ENCODE data around the gene SALL3.

The SALL3 gene

DNA sequence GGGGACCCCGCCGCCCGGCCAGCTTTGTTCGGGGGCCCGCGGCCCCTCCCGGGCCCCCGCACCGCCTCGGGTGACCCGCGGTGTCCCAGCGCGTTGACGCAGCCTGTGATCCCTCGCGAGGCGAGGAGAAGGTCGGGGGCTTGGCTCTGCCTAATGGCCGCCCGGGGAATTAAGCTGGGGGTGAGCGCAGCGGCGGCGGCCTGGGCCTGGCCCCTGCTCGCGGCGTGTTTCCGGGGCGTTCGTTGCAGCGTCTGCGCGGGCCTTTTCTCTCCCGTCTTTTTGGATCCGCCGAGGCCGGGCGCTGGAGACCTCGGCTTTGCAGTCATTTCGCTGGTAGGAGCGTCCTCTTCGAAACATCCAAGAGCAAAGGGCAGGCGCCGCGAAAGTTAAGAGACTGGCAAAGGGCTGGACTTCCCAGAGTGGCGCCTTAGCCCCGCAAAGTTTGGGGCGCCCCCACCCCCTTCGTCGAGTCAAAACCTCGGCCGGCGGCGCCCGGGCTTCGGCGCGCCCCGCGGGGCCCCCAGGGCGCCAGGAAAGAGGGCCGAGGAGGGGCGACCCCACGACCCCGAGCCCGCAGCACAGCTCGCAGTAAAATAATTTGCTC, 1.3 kb downstream of the SALL3 start:
- Histone ChIP-seq H3K23ac (ENCODE audit: low read length) (no peak overlapping the region), H3K36me3 (ENCODE audit: control insufficient read depth in 1 of 2, insufficient read depth in 2 of 2, low read length in 2 of 2) (no peaks in the 10 kb centered on the region), H3K4me3 (ENCODE audit: low read depth, low read length) (peak overlapping the region; percentile 69), H2AK5ac (ENCODE audit: low read length) (no peak overlapping the region), H4K12ac (ENCODE audit: low read depth, low read length) (no peak overlapping the region), H3K9ac (ENCODE audit: low read length) (peak overlapping the region; percentile 67), H2BK12ac (ENCODE audit: low read length) (no peak overlapping the region), H2BK5ac (ENCODE audit: low read depth, low read length, poor library complexity) (no peak overlapping the region), H3K27me3 (ENCODE audit: insufficient read depth, low read length) (peaks cover 44% of the 10 kb centered on the region), H3K4me1 (ENCODE audit: control insufficient read depth in 1 of 2, insufficient read depth in 2 of 2, low read length in 2 of 2) (peaks cover 0 to 27% of the 10 kb centered on the region in 2 experiments), H3K79me1 (ENCODE audit: low read length) (peaks cover 6% of the 10 kb centered on the region), H3K27ac (ENCODE audit: low read depth, low read length) (no peak overlapping the region), H3K4me2 (ENCODE audit: low read length) (peak overlapping the region; percentile 70), H2BK120ac (ENCODE audit: insufficient read depth, low read length, poor library complexity) (no peak overlapping the region), H3K14ac (ENCODE audit: low read length) (no peak overlapping the region), H3K4ac (ENCODE audit: low read depth, low read length) (no peak overlapping the region), H4K91ac (ENCODE audit: low read depth, low read length) (no peak overlapping the region), H4K8ac (ENCODE audit: low read depth, low read length) (peak overlapping the region; percentile 22), H3K79me2 (ENCODE audit: control insufficient read depth, insufficient read depth, low read length, poor library complexity) (no peaks in the 10 kb centered on the region), H3K18ac (ENCODE audit: low read length) (no peak overlapping the region), H2AFZ (ENCODE audit: insufficient read depth, low read length, poor library complexity) (no peak overlapping the region), H3K9me3 (ENCODE audit: insufficient read depth, low read depth, low read length) (no peaks in the 10 kb centered on the region)
- DNase-seq: no peak
- no CpG with 5 or more reads among the region's 68 CpGs for WGBS (ENCODE audit: extremely low coverage, insufficient coverage, insufficient read length)

DNA sequence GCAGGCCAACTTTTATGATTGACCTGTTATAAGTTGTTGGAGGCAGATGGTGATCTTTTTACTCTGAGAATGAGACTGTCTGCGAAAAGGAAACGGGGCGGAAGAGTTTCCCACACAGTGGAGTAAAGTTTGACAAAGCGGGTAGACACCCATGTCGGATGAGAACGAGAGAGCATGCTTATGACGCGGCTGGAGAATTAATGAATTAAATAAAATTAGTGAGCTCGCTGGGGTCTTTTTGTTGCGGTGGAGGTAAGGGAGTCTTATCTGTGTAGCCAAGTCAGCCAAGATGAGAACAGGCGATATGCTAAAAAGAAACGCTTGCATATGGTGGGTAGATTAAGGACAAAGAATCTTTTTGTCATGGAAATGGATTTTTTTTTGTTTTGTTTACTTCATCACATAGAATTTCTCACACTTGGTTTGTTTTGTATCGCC, 1.8 kb downstream of the SALL3 start:
- Histone ChIP-seq H3K9ac (ENCODE audit: low read length) (peak overlapping the region; percentile 67), H3K79me2 (ENCODE audit: control insufficient read depth, insufficient read depth, low read length, poor library complexity) (no peaks in the 10 kb centered on the region), H2BK5ac (ENCODE audit: low read depth, low read length, poor library complexity) (no peak overlapping the region), H3K4me2 (ENCODE audit: low read length) (peak overlapping the region; percentile 70), H2BK120ac (ENCODE audit: insufficient read depth, low read length, poor library complexity) (no peak overlapping the region), H3K4me1 (ENCODE audit: control insufficient read depth in 1 of 2, insufficient read depth in 2 of 2, low read length in 2 of 2) (peaks cover 0 to 29% of the 10 kb centered on the region in 2 experiments), H4K12ac (ENCODE audit: low read depth, low read length) (no peak overlapping the region), H4K91ac (ENCODE audit: low read depth, low read length) (no peak overlapping the region), H3K18ac (ENCODE audit: low read length) (no peak overlapping the region), H3K4ac (ENCODE audit: low read depth, low read length) (no peak overlapping the region), H2BK12ac (ENCODE audit: low read length) (no peak overlapping the region), H4K8ac (ENCODE audit: low read depth, low read length) (no peak overlapping the region), H2AK5ac (ENCODE audit: low read length) (no peak overlapping the region), H3K14ac (ENCODE audit: low read length) (no peak overlapping the region), H3K27ac (ENCODE audit: low read depth, low read length) (no peak overlapping the region), H2AFZ (ENCODE audit: insufficient read depth, low read length, poor library complexity) (no peak overlapping the region), H3K79me1 (ENCODE audit: low read length) (peaks cover 6% of the 10 kb centered on the region), H3K27me3 (ENCODE audit: insufficient read depth, low read length) (peaks cover 42% of the 10 kb centered on the region), H3K9me3 (ENCODE audit: insufficient read depth, low read depth, low read length) (no peaks in the 10 kb centered on the region), H3K4me3 (ENCODE audit: low read depth, low read length) (peak overlapping the region; percentile 69), H3K23ac (ENCODE audit: low read length) (no peak overlapping the region), H3K36me3 (ENCODE audit: control insufficient read depth in 1 of 2, insufficient read depth in 2 of 2, low read length in 2 of 2) (no peaks in the 10 kb centered on the region)
- no peak for DNase-seq
- no CpG with 5 or more reads among the region's 13 CpGs for WGBS (ENCODE audit: extremely low coverage, insufficient coverage, insufficient read length)

DNA sequence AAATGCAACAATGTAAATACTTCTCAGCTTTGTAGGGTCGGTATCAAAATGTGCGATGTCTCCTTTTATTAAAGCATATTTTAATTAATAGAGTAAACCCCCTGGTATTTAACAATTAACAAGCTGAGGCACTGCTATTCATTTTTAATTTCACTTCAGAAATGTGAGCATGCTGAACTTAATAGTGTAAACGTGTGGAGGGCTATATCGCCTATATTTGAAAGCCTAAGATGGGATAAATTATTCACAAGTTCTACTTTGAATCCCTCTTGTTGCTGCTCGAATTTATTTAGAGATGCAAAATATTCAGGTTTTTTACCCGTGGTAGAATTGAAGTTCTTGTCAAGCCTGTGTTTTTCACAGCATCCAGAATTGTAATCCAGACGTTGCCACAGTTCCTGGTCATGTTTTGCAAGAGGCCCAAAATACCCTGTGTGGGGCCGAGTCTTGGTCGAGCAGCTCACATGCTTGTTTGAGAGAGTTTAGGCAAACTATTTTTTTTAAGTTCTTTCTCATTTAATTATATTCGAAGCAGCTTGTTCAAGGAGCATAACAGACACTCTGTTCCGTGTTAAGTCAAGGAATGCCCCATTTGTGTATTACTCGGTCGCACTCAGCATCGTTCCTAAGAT, 2.5 kb downstream of the SALL3 start:
- no peak overlapping the region for H4K91ac ChIP-seq (ENCODE audit: low read depth, low read length)
- H3K4me3 ChIP-seq (ENCODE audit: low read depth, low read length): no peak overlapping the region
- H3K9me3 ChIP-seq (ENCODE audit: insufficient read depth, low read depth, low read length): no peaks in the 10 kb centered on the region
- no peaks in the 10 kb centered on the region for H3K36me3 ChIP-seq (ENCODE audit: control insufficient read depth in 1 of 2, insufficient read depth in 2 of 2, low read length in 2 of 2)
- H3K79me1 ChIP-seq (ENCODE audit: low read length): peaks cover 6% of the 10 kb centered on the region
- H3K9ac ChIP-seq (ENCODE audit: low read length): no peak overlapping the region
- no peak overlapping the region for H3K14ac ChIP-seq (ENCODE audit: low read length)
- peak overlapping the region; percentile 45 for H3K4me2 ChIP-seq (ENCODE audit: low read length)
- H2AFZ ChIP-seq (ENCODE audit: insufficient read depth, low read length, poor library complexity): no peak overlapping the region
- H4K12ac ChIP-seq (ENCODE audit: low read depth, low read length): no peak overlapping the region
- peaks cover 0 to 27% of the 10 kb centered on the region in 2 experiments for H3K4me1 ChIP-seq (ENCODE audit: control insufficient read depth in 1 of 2, insufficient read depth in 2 of 2, low read length in 2 of 2)
- H3K27me3 ChIP-seq (ENCODE audit: insufficient read depth, low read length): peaks cover 35% of the 10 kb centered on the region
- no peak overlapping the region for H2BK5ac ChIP-seq (ENCODE audit: low read depth, low read length, poor library complexity)
- no peak overlapping the region for H3K4ac ChIP-seq (ENCODE audit: low read depth, low read length)
- no peak overlapping the region for H3K27ac ChIP-seq (ENCODE audit: low read depth, low read length)
- no peak overlapping the region for H2BK120ac ChIP-seq (ENCODE audit: insufficient read depth, low read length, poor library complexity)
- no peak overlapping the region for H3K18ac ChIP-seq (ENCODE audit: low read length)
- no peak for DNase-seq
- H4K8ac ChIP-seq (ENCODE audit: low read depth, low read length): no peak overlapping the region
- no peaks in the 10 kb centered on the region for H3K79me2 ChIP-seq (ENCODE audit: control insufficient read depth, insufficient read depth, low read length, poor library complexity)
- H3K23ac ChIP-seq (ENCODE audit: low read length): no peak overlapping the region
- no CpG with 5 or more reads among the region's 14 CpGs for WGBS (ENCODE audit: extremely low coverage, insufficient coverage, insufficient read length)
- no peak overlapping the region for H2AK5ac ChIP-seq (ENCODE audit: low read length)
- no peak overlapping the region for H2BK12ac ChIP-seq (ENCODE audit: low read length)

DNA sequence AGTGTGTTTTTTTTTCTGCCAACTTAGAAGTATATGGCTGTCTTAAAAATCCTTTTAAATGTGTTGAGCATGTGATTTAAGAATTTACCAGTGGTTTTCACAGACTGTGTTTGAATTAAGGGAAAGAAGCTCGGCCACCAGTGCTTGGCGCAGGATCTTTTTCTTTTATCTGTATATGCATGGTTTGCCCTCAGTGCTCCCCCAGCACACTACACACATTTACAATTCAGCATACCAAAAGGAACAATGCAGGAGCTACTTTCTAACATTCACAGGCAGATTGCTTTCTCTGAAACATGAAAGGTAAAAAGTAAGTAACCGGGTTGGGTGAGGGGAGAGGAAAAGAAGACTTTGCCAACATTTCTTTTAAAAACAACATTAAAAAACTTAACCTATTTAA, 3.9 kb downstream of the SALL3 start:
- no peak for DNase-seq
- no peak overlapping the region for H4K12ac ChIP-seq (ENCODE audit: low read depth, low read length)
- no peak overlapping the region for H2AK5ac ChIP-seq (ENCODE audit: low read length)
- H4K91ac ChIP-seq (ENCODE audit: low read depth, low read length): no peak overlapping the region
- no peak overlapping the region for H3K14ac ChIP-seq (ENCODE audit: low read length)
- H3K9ac ChIP-seq (ENCODE audit: low read length): no peak overlapping the region
- no peak overlapping the region for H3K18ac ChIP-seq (ENCODE audit: low read length)
- H3K4me2 ChIP-seq (ENCODE audit: low read length): no peak overlapping the region
- H3K23ac ChIP-seq (ENCODE audit: low read length): no peak overlapping the region
- no peaks in the 10 kb centered on the region for H3K79me2 ChIP-seq (ENCODE audit: control insufficient read depth, insufficient read depth, low read length, poor library complexity)
- no CpG with 5 or more reads among the region's 3 CpGs for WGBS (ENCODE audit: extremely low coverage, insufficient coverage, insufficient read length)
- no peaks in the 10 kb centered on the region for H3K9me3 ChIP-seq (ENCODE audit: insufficient read depth, low read depth, low read length)
- H2AFZ ChIP-seq (ENCODE audit: insufficient read depth, low read length, poor library complexity): no peak overlapping the region
- H3K4me3 ChIP-seq (ENCODE audit: low read depth, low read length): no peak overlapping the region
- no peak overlapping the region for H3K27ac ChIP-seq (ENCODE audit: low read depth, low read length)
- no peak overlapping the region for H2BK12ac ChIP-seq (ENCODE audit: low read length)
- H3K27me3 ChIP-seq (ENCODE audit: insufficient read depth, low read length): peaks cover 21% of the 10 kb centered on the region
- peaks cover 6% of the 10 kb centered on the region for H3K79me1 ChIP-seq (ENCODE audit: low read length)
- no peak overlapping the region for H2BK120ac ChIP-seq (ENCODE audit: insufficient read depth, low read length, poor library complexity)
- H3K4ac ChIP-seq (ENCODE audit: low read depth, low read length): no peak overlapping the region
- H2BK5ac ChIP-seq (ENCODE audit: low read depth, low read length, poor library complexity): no peak overlapping the region
- no peaks in the 10 kb centered on the region for H3K36me3 ChIP-seq (ENCODE audit: control insufficient read depth in 1 of 2, insufficient read depth in 2 of 2, low read length in 2 of 2)
- H4K8ac ChIP-seq (ENCODE audit: low read depth, low read length): no peak overlapping the region
- peaks cover 0 to 21% of the 10 kb centered on the region in 2 experiments for H3K4me1 ChIP-seq (ENCODE audit: control insufficient read depth in 1 of 2, insufficient read depth in 2 of 2, low read length in 2 of 2)

All from trophoblast cell (in vitro differentiated cells and primary cell).